ENCODE measurements around the gene SLCO2B1.

The SLCO2B1 gene

GRCh38 chr11:75189911-75190310 is 39.0 kb downstream of the SLCO2B1 start:
- TF ChIP-seq, protein P1, sequence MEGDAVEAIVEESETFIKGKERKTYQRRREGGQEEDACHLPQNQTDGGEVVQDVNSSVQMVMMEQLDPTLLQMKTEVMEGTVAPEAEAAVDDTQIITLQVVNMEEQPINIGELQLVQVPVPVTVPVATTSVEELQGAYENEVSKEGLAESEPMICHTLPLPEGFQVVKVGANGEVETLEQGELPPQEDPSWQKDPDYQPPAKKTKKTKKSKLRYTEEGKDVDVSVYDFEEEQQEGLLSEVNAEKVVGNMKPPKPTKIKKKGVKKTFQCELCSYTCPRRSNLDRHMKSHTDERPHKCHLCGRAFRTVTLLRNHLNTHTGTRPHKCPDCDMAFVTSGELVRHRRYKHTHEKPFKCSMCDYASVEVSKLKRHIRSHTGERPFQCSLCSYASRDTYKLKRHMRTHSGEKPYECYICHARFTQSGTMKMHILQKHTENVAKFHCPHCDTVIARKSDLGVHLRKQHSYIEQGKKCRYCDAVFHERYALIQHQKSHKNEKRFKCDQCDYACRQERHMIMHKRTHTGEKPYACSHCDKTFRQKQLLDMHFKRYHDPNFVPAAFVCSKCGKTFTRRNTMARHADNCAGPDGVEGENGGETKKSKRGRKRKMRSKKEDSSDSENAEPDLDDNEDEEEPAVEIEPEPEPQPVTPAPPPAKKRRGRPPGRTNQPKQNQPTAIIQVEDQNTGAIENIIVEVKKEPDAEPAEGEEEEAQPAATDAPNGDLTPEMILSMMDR (IDR thresholded peaks at IDR 0.05; ENCODE audit: borderline replicate concordance, extremely low read depth, low read length, poor library complexity, severe bottlenecking) = no peak
- TF ChIP-seq EZH2 (IDR thresholded peaks at IDR 0.05; ENCODE audit: borderline replicate concordance, low read depth, low read length, severe bottlenecking) = no peak
- no peaks in the 10 kb centered on the region for H3K4me1 ChIP-seq (ENCODE audit: insufficient read depth, low read length)
- no peak for ATAC-seq (ENCODE audit: insufficient read depth, low read depth)

DNA sequence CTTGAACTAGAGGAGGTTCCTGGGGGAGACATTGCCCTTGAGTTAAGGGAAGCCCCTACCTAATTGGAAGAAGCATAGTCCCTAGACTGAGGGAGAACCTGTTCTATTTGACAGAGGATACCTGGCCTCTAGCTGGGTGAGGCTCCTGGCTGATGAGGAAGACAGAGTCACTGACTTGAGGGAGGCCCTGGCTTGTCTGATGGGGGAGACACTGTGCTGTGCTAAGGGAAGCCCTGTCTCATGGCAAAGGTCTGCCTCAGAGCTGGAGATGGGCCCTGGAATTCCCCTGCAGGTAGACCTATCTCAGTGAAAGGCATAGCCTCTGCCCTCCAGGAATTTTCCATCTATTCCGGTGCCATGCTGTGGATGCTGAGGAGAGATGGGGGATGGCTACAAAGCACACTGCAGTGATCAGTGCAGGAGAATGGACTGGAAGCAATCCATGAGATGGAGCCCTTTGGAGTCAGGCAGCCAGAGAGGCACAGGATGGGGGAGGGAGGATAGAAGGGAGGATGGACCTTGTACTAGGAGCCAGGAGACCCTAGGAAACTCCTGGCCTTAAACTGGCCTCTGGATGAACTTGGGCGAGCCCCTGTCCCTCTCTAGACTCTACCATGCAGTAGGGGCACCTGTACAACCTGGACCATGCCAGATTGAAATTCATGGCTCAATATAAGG is 39.9 kb downstream of the SLCO2B1 start:
- Histone ChIP-seq H3K9ac (ENCODE audit: low read depth, low read length) (no peak overlapping the region), H3K9me3 (ENCODE audit: insufficient read depth, low read length, severe bottlenecking) (no peaks in the 10 kb centered on the region), H3K4me3 (ENCODE audit: low read depth in 1 of 2, low read length in 2 of 2) (no peak overlapping the region), H2AFZ (ENCODE audit: low read depth, low read length) (no peak overlapping the region), H3K4me2 (ENCODE audit: insufficient read depth, low read length) (no peak overlapping the region), H3K27ac (ENCODE audit: low read length) (no peak overlapping the region), H3K36me3 (ENCODE audit: insufficient read depth, low read length) (no peaks in the 10 kb centered on the region), H4K20me1 (ENCODE audit: insufficient read depth, low read length) (peaks cover 8% of the 10 kb centered on the region; the same call in 1 of the 2 replicates), H3K4me1 (ENCODE audit: insufficient read depth, low read length) (no peaks in the 10 kb centered on the region), H3K27me3 (ENCODE audit: insufficient read depth, low read length, poor library complexity) (no peaks in the 10 kb centered on the region), H3K79me2 (ENCODE audit: insufficient read depth, low read length) (no peaks in the 10 kb centered on the region)
- TF ChIP-seq, protein P1 (IDR thresholded peaks at IDR 0.05; ENCODE audit: borderline replicate concordance, extremely low read depth, low read length, poor library complexity, severe bottlenecking) = no peak
- no peak for TF ChIP-seq EZH2 (IDR thresholded peaks at IDR 0.05; ENCODE audit: borderline replicate concordance, low read depth, low read length, severe bottlenecking)
- DNase-seq (no peak), ATAC-seq (ENCODE audit: insufficient read depth, low read depth) (no peak)

More at GRCh38 chr11:75189911-75190310, 39.0 kb downstream of the SLCO2B1 start:
- no peak for DNase-seq
- Histone ChIP-seq H3K4me3 (ENCODE audit: low read depth in 1 of 2, low read length in 2 of 2) (no peak overlapping the region), H3K4me2 (ENCODE audit: insufficient read depth, low read length) (no peak overlapping the region), H3K27me3 (ENCODE audit: insufficient read depth, low read length, poor library complexity) (no peaks in the 10 kb centered on the region), H2AFZ (ENCODE audit: low read depth, low read length) (no peak overlapping the region), H3K36me3 (ENCODE audit: insufficient read depth, low read length) (no peaks in the 10 kb centered on the region), H3K9ac (ENCODE audit: low read depth, low read length) (no peak overlapping the region), H3K27ac (ENCODE audit: low read length) (no peak overlapping the region), H4K20me1 (ENCODE audit: insufficient read depth, low read length) (0 out of 2 replicates have a peak, but pooled peaks cover under 1% of the 10 kb centered on the region), H3K9me3 (ENCODE audit: insufficient read depth, low read length, severe bottlenecking) (no peaks in the 10 kb centered on the region), H3K79me2 (ENCODE audit: insufficient read depth, low read length) (no peaks in the 10 kb centered on the region)

DNA sequence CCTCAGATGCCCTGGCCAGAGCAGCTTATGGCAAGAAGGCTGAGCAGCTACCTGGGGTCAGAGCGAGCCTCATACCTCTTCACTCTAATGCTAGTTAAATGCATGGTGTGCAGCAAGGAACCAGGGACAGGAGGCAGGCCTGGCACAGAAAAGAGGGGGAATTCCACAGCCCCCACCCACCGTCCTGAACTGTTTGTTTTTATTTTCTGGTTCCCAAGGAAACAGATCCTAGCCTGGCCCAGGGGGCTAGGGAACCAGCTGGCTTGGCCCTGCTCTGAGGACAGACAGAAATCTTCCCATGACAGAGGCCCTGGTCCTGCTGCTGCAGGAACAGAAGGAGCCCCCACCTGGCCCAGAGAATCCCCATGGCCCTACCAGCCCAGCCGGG is 40.4 kb downstream of the SLCO2B1 start:
- Histone ChIP-seq H3K9me3 (ENCODE audit: insufficient read depth, low read length, severe bottlenecking) (no peaks in the 10 kb centered on the region), H3K27ac (ENCODE audit: low read length) (no peak overlapping the region), H3K9ac (ENCODE audit: low read depth, low read length) (no peak overlapping the region)

More for the DNA sequence above, 40.4 kb downstream of the SLCO2B1 start:
- no peak for ATAC-seq (ENCODE audit: insufficient read depth, low read depth)
- Histone ChIP-seq H3K4me2 (ENCODE audit: insufficient read depth, low read length) (no peak overlapping the region), H4K20me1 (ENCODE audit: insufficient read depth, low read length) (peaks cover 8% of the 10 kb centered on the region; the same call in 1 of the 2 replicates), H3K4me1 (ENCODE audit: insufficient read depth, low read length) (no peaks in the 10 kb centered on the region), H3K36me3 (ENCODE audit: insufficient read depth, low read length) (no peaks in the 10 kb centered on the region), H3K79me2 (ENCODE audit: insufficient read depth, low read length) (no peaks in the 10 kb centered on the region), H3K4me3 (ENCODE audit: low read depth in 1 of 2, low read length in 2 of 2) (no peak overlapping the region), H3K27me3 (ENCODE audit: insufficient read depth, low read length, poor library complexity) (no peaks in the 10 kb centered on the region), H2AFZ (ENCODE audit: low read depth, low read length) (no peak overlapping the region)
- TF ChIP-seq EZH2 (IDR thresholded peaks at IDR 0.05; ENCODE audit: borderline replicate concordance, low read depth, low read length, severe bottlenecking) = no peak
- TF ChIP-seq, protein P1 (IDR thresholded peaks at IDR 0.05; ENCODE audit: borderline replicate concordance, extremely low read depth, low read length, poor library complexity, severe bottlenecking) = no peak
- no peak for DNase-seq
